ENCODE results near the gene ADCY10. TPM values are rescaled to one million over a fixed set of nuclear protein-coding genes. Genes with fewer than 3 reads are reported as not detected.

The ADCY10 gene
- total and polyA plus RNA-seq, 2 of the 8 experiments (the other 6 are each of a cell fraction or from before 2014, with no cell fraction given): 0.02 TPM; not detected in 1

GRCh38 chr1:167924543-167925231, 10.8 kb upstream of the ADCY10 start:
- no peaks in the 10 kb centered on the region for H3K36me3 ChIP-seq (ENCODE audit: control insufficient read depth in 2 of 4, insufficient read depth in 4 of 4, low read length in 3 of 4)
- no peak overlapping the region for H3K4me3 ChIP-seq (ENCODE audit: extremely low read depth in 1 of 4, insufficient read depth in 2 of 4, low read depth in 3 of 4, low read length in 4 of 4)
- no peak overlapping the region for H2AFZ ChIP-seq (ENCODE audit: low read length)
- no peak overlapping the region for H4K5ac ChIP-seq (ENCODE audit: insufficient read length, low read depth, low read length)
- DNase-seq (ENCODE audit: low read depth in 1 of 2, low spot score in 2 of 2): no peak
- no peak overlapping the region for H4K91ac ChIP-seq (replicated peaks; ENCODE audit: insufficient read length, low read length)
- H3K9me3 ChIP-seq (ENCODE audit: insufficient read depth in 2 of 2, low read depth in 1 of 2, low read length in 1 of 2): no peaks in the 10 kb centered on the region
- no peak overlapping the region for H2AK5ac ChIP-seq (ENCODE audit: low read depth, low read length)
- no peaks in the 10 kb centered on the region for H3K23me2 ChIP-seq (ENCODE audit: low read depth, low read length)
- H2BK20ac ChIP-seq (ENCODE audit: low read length): no peak overlapping the region
- H3K14ac ChIP-seq (ENCODE audit: insufficient read length): no peak overlapping the region
- H3K27ac ChIP-seq (ENCODE audit: low read depth, low read length): no peak overlapping the region
- H4K8ac ChIP-seq (ENCODE audit: extremely low read depth, insufficient read depth, low read length): no peak overlapping the region
- no peak for FAIRE-seq
- no peak overlapping the region for H2BK5ac ChIP-seq (ENCODE audit: low read depth, low read length)
- H2BK120ac ChIP-seq (replicated peaks; ENCODE audit: low read depth, low read length): no peak overlapping the region
- ChIA-PET CTCF (ENCODE audit: partially characterized antibody) (interaction anchor here (1.3 to 1.6 kb wide), 3 partner anchors 10 to 31 kb away, joined by 3 to 4 read pairs (median 3); no protein-coding TSS in a partner anchor), POLR2A (ENCODE audit: partially characterized antibody) (interaction anchor here (1.3 to 1.5 kb wide), 2 partner anchors 11 to 12 kb away, joined by 4 to 5 read pairs; partner anchors contain the start of genes DCAF6 and MPC2)
- H3K9ac ChIP-seq (replicated peaks in 1 of 4; ENCODE audit: extremely low read depth in 1 of 4, low read depth in 3 of 4, low read length in 3 of 4): no peak overlapping the region
- H4K20me1 ChIP-seq (replicated peaks in 1 of 2; ENCODE audit: control insufficient read depth in 1 of 2, insufficient read depth in 2 of 2, low read length in 2 of 2): peaks cover 0 to 2% of the 10 kb centered on the region in 2 experiments
- no peak overlapping the region for H3K18ac ChIP-seq (ENCODE audit: extremely low read depth, low read length)
- no peak overlapping the region for H2BK12ac ChIP-seq (ENCODE audit: low read depth, low read length)
- H3K4me2 ChIP-seq (ENCODE audit: insufficient read depth in 1 of 2, low read depth in 2 of 2, low read length in 2 of 2): no peak overlapping the region
- no peak overlapping the region for H3K56ac ChIP-seq (replicated peaks; ENCODE audit: insufficient read length, low read depth, low read length)
- H3K79me1 ChIP-seq (ENCODE audit: low read depth, low read length): no peaks in the 10 kb centered on the region
- H3K79me2 ChIP-seq (ENCODE audit: control insufficient read depth in 1 of 2, insufficient read depth in 2 of 2, low read length in 2 of 2): no peaks in the 10 kb centered on the region
- H3K4ac ChIP-seq (replicated peaks; ENCODE audit: insufficient read length, low read depth, low read length): no peak overlapping the region
- H3K27me3 ChIP-seq (replicated peaks in 1 of 4; ENCODE audit: control insufficient read depth in 3 of 4, extremely low read depth in 1 of 4, insufficient read depth in 3 of 4, low read length in 3 of 4): no peaks in the 10 kb centered on the region
- TF ChIP-seq NRF1 (IDR thresholded peaks at IDR 0.05; ENCODE audit: low read depth, low read length) (no peak), RNF2 (IDR thresholded peaks at IDR 0.05; ENCODE audit: borderline replicate concordance, low read depth, low read length, missing control alignments, poor library complexity, severe bottlenecking) (no peak), SP1 (IDR thresholded peaks at IDR 0.05; ENCODE audit: low read depth, low read length) (no peak), POU5F1 (IDR thresholded peaks at IDR 0.05; ENCODE audit: low read depth, low read length) (no peak), ZNF274 (IDR thresholded peaks at IDR 0.05; ENCODE audit: borderline replicate concordance, extremely low read depth, low read length) (no peak), BCL11A (IDR thresholded peaks at IDR 0.05; ENCODE audit: low read depth in 2 of 2, low read length in 2 of 2) (no peak)
- H3K23ac ChIP-seq (ENCODE audit: insufficient read length): no peak overlapping the region
- no peak overlapping the region for H2BK15ac ChIP-seq (ENCODE audit: low read length)
- peaks cover 0 to 3% (median 0%) of the 10 kb centered on the region in 4 experiments; a peak in 1 of 7 replicates for H3K4me1 ChIP-seq (replicated peaks in 1 of 4; ENCODE audit: control insufficient read depth in 3 of 4, insufficient read depth in 4 of 4, low read length in 3 of 4)
- 90% methylated on average over 2 of the region's 2 CpGs; no CpG with 5 or more reads in 1 of the 2 experiments for WGBS, 2 experiments (ENCODE audit: extremely low coverage in 1 of 2, insufficient coverage in 1 of 2, insufficient read length in 1 of 2, insufficient replicate concordance in 2 of 2, low coverage in 1 of 2, low lambda C conversion rate in 2 of 2, missing lambda C conversion rate in 1 of 2)
